ENCODE data around the gene GADD45GIP1. TPM values are rescaled to one million over a fixed set of nuclear protein-coding genes. Genes with fewer than 3 reads are reported as not detected.

Gene GADD45GIP1
- polyA plus RNA-seq, 2 of the 4 experiments (the other 2 are of a cell fraction): 26.4 to 31.1 TPM

GRCh38 chr19:12945479-12946091 lies 11.4 kb downstream of the GADD45GIP1 start, which contains the start of gene RAD23A (continued):
- TF ChIP-seq TP53 (CRISPR knock-in tag; IDR thresholded peaks at IDR 0.05) (peak; percentile 41; the same call in 1 of the 2 replicates), MAFK (IDR thresholded peaks at IDR 0.05; ENCODE audit: partially characterized antibody) (no peak), ZFP36 (IDR thresholded peaks at IDR 0.05; ENCODE audit: borderline replicate concordance, partially characterized antibody) (no peak), POLR2A (IDR thresholded peaks at IDR 0.05; ENCODE audit: low read length) (peak; percentile 60), NPAS2 (CRISPR knock-in tag; IDR thresholded peaks at IDR 0.05; ENCODE audit: borderline replicate concordance) (peak; percentile 31; the same call in 1 of the 2 replicates), FOXS1 (CRISPR knock-in tag; IDR thresholded peaks at IDR 0.05) (no peak), KDM5A (IDR thresholded peaks at IDR 0.05) (no peak), FOSL2 (IDR thresholded peaks at IDR 0.05) (no peak), FOSL2 (CRISPR knock-in tag; IDR thresholded peaks at IDR 0.05) (peak; percentile 71), BHLHE40 (IDR thresholded peaks at IDR 0.05; ENCODE audit: low read depth, low read length) (peak; percentile 93), ESRRA (IDR thresholded peaks at IDR 0.05; ENCODE audit: borderline replicate concordance, low read length) (no peak), JUN (IDR thresholded peaks at IDR 0.05) (peak; percentile 69 to 91), PHF8 (IDR thresholded peaks at IDR 0.05; ENCODE audit: borderline replicate concordance, low read depth) (no peak), JUNB (IDR thresholded peaks at IDR 0.05) (no peak), NFE2L2 (conservative IDR thresholded peaks at IDR 0.05; ENCODE audit: low read length) (no peak), RNF2 (IDR thresholded peaks at IDR 0.05; ENCODE audit: borderline replicate concordance, low read depth) (no peak), RFX5 (IDR thresholded peaks at IDR 0.05) (no peak), ZNF302 (CRISPR knock-in tag; IDR thresholded peaks at IDR 0.05) (no peak), CEBPB (IDR thresholded peaks at IDR 0.05) (no peak), POLR2AphosphoS2 (conservative IDR thresholded peaks at IDR 0.05; ENCODE audit: low read length) (0 out of 2 replicates have a peak, but pooled peaks have one; percentile 57), MYC (IDR thresholded peaks at IDR 0.05; ENCODE audit: borderline replicate concordance, low read length) (peak; percentile 91)
- TF ChIP-seq, protein P1, sequence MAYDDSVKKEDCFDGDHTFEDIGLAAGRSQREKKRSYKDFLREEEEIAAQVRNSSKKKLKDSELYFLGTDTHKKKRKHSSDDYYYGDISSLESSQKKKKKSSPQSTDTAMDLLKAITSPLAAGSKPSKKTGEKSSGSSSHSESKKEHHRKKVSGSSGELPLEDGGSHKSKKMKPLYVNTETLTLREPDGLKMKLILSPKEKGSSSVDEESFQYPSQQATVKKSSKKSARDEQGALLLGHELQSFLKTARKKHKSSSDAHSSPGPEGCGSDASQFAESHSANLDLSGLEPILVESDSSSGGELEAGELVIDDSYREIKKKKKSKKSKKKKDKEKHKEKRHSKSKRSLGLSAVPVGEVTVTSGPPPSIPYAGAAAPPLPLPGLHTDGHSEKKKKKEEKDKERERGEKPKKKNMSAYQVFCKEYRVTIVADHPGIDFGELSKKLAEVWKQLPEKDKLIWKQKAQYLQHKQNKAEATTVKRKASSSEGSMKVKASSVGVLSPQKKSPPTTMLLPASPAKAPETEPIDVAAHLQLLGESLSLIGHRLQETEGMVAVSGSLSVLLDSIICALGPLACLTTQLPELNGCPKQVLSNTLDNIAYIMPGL (CRISPR knock-in tag; IDR thresholded peaks at IDR 0.05; ENCODE audit: borderline replicate concordance): no peak
- TF ChIP-seq, protein P2, sequence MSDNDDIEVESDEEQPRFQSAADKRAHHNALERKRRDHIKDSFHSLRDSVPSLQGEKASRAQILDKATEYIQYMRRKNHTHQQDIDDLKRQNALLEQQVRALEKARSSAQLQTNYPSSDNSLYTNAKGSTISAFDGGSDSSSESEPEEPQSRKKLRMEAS (IDR thresholded peaks at IDR 0.05): peak; percentile 94; the same call in 1 of the 2 replicates
- TF ChIP-seq, protein P3, sequence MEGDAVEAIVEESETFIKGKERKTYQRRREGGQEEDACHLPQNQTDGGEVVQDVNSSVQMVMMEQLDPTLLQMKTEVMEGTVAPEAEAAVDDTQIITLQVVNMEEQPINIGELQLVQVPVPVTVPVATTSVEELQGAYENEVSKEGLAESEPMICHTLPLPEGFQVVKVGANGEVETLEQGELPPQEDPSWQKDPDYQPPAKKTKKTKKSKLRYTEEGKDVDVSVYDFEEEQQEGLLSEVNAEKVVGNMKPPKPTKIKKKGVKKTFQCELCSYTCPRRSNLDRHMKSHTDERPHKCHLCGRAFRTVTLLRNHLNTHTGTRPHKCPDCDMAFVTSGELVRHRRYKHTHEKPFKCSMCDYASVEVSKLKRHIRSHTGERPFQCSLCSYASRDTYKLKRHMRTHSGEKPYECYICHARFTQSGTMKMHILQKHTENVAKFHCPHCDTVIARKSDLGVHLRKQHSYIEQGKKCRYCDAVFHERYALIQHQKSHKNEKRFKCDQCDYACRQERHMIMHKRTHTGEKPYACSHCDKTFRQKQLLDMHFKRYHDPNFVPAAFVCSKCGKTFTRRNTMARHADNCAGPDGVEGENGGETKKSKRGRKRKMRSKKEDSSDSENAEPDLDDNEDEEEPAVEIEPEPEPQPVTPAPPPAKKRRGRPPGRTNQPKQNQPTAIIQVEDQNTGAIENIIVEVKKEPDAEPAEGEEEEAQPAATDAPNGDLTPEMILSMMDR (IDR thresholded peaks at IDR 0.05): no peak
- TF ChIP-seq, protein P4, sequence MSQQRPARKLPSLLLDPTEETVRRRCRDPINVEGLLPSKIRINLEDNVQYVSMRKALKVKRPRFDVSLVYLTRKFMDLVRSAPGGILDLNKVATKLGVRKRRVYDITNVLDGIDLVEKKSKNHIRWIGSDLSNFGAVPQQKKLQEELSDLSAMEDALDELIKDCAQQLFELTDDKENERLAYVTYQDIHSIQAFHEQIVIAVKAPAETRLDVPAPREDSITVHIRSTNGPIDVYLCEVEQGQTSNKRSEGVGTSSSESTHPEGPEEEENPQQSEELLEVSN (IDR thresholded peaks at IDR 0.05; ENCODE audit: borderline replicate concordance, low read depth): peak; percentile 42; the same call in 1 of the 2 replicates
- TF ChIP-seq, protein P5, sequence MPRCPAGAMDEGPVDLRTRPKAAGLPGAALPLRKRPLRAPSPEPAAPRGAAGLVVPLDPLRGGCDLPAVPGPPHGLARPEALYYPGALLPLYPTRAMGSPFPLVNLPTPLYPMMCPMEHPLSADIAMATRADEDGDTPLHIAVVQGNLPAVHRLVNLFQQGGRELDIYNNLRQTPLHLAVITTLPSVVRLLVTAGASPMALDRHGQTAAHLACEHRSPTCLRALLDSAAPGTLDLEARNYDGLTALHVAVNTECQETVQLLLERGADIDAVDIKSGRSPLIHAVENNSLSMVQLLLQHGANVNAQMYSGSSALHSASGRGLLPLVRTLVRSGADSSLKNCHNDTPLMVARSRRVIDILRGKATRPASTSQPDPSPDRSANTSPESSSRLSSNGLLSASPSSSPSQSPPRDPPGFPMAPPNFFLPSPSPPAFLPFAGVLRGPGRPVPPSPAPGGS (IDR thresholded peaks at IDR 0.05): 0 out of 3 replicates have a peak, but pooled peaks have one; percentile 36
